ENCODE measurements around the gene AGAP5. TPM values are rescaled to one million over a fixed set of nuclear protein-coding genes. Genes with fewer than 3 reads are reported as not detected.
"Not testable (repeated sequence)": the region's sequence is repeated elsewhere in the genome, so short reads cannot be mapped to it uniquely, and the experiment has no call there.

AGAP5 gene
- 8.2 TPM for total RNA-seq

GRCh38 chr10:73697675-73698159 is at the start of gene AGAP5:
TSS of gene AGAP5 (minus strand) at chr10:73698109. CDS start at chr10:73697755, 354 bp downstream.
- DNase-seq (ENCODE audit: low spot score) = not testable (repeated sequence)

GRCh38 chr10:73746721-73747120 is 48.8 kb upstream of the AGAP5 start:
- DNase-seq (ENCODE audit: low spot score) = no peak

GRCh38 chr10:73744664-73744975 is 46.7 kb upstream of the AGAP5 start:
- peak; percentile 23 for DNase-seq (ENCODE audit: low spot score)

GRCh38 chr10:73743905-73744663 is 46.2 kb upstream of the AGAP5 start, which contains the start of gene SEC24C:
TSS of gene SEC24C (plus strand) at chr10:73744372. CDS start at chr10:73746833, 2,461 bp downstream.
- DNase-seq (ENCODE audit: low spot score) = peak; percentile 98

- no peak for DNase-seq (ENCODE audit: low spot score)
Measured at GRCh38 chr10:73743327-73743904, 45.5 kb upstream of the AGAP5 start.

GRCh38 chr10:73742454-73742734 is 44.5 kb upstream of the AGAP5 start:
- DNase-seq (ENCODE audit: low spot score) = no peak

- DNase-seq (ENCODE audit: low spot score) = not testable (repeated sequence)
Measured at GRCh38 chr10:73740501-73741254, 42.8 kb upstream of the AGAP5 start.

GRCh38 chr10:73734796-73735305 is 36.9 kb upstream of the AGAP5 start:
- DNase-seq (ENCODE audit: low spot score) = no peak

GRCh38 chr10:73734028-73734720 is 36.3 kb upstream of the AGAP5 start:
- DNase-seq (ENCODE audit: low spot score) = no peak

- no peak for DNase-seq (ENCODE audit: low spot score)
Measured at GRCh38 chr10:73732931-73733623, 35.2 kb upstream of the AGAP5 start.

- DNase-seq (ENCODE audit: low spot score) = no peak
Measured at GRCh38 chr10:73732426-73732825, 34.5 kb upstream of the AGAP5 start.

- no peak for DNase-seq (ENCODE audit: low spot score)
Measured at GRCh38 chr10:73731588-73732375, 33.9 kb upstream of the AGAP5 start.

- DNase-seq (ENCODE audit: low spot score) = peak; percentile 89
Measured at GRCh38 chr10:73730153-73730906, 32.4 kb upstream of the AGAP5 start.

- not testable (repeated sequence) for DNase-seq (ENCODE audit: low spot score)
Measured at GRCh38 chr10:73729781-73730152, 31.9 kb upstream of the AGAP5 start.

- DNase-seq (ENCODE audit: low spot score) = no peak
Measured at GRCh38 chr10:73723516-73723915, 25.6 kb upstream of the AGAP5 start.

- not testable (repeated sequence) for DNase-seq (ENCODE audit: low spot score)
Measured at GRCh38 chr10:73720561-73720960, 22.7 kb upstream of the AGAP5 start.

- DNase-seq (ENCODE audit: low spot score) = no peak
Measured at GRCh38 chr10:73717556-73717955, 19.6 kb upstream of the AGAP5 start.

- DNase-seq (ENCODE audit: low spot score) = no peak
Measured at GRCh38 chr10:73716251-73716650, 18.3 kb upstream of the AGAP5 start.
